Common myeloid progenitor, CD34-positive (primary cell): Measurements from ENCODE around the gene BPIFB4.
"Not testable (repeated sequence)": the region's sequence is repeated elsewhere in the genome, so short reads cannot be mapped to it uniquely, and the experiment has no call there.

Source experiments
- CTCF ChIA-PET: fragments of 350-600 bp; sonication (Branson Sonifier 250); formaldehyde crosslinking; loops from one replicate; lab custom pipeline; 2021; ENCODE audit warnings: antibody characterized with exemption; lab: Charles Lee
- POLR2A ChIA-PET: fragments of 350-600 bp; sonication (Branson Sonifier 250); formaldehyde crosslinking; loops from one replicate; lab custom pipeline; 2021; ENCODE audit warnings: antibody characterized with exemption; lab: Charles Lee
- DNase-seq, 3 donors: peaks; one replicate each; pipeline versions ENCODE4 v3.0.0 to v3.0.0-alpha.2; 2013
- H3K27ac ChIP-seq, 2 experiments: 1 replicate in 1 of 2; 2 replicates in 1 of 2; pipeline ENCODE4 v1.7.0; 2013; ENCODE audit warnings: inconsistent platforms in 2 of 2, low read length in 2 of 2, mild to moderate bottlenecking in 2 of 2, low read depth in 1 of 2, moderate library complexity in 1 of 2; ENCODE audit not compliant: severe bottlenecking in 2 of 2, insufficient read depth in 1 of 2, poor library complexity in 1 of 2
- H3K27me3 ChIP-seq, 5 experiments: replicated peaks in 2 of 5; 1 replicate in 3 of 5; 2 replicates in 2 of 5; pipeline versions ENCODE4 v1.6.1 to v1.7.0; 2013; ENCODE audit warnings: low read length in 4 of 5, mild to moderate bottlenecking in 2 of 5, moderate library complexity in 2 of 5, inconsistent platforms in 1 of 5; ENCODE audit not compliant: insufficient read depth in 5 of 5, control insufficient read depth in 4 of 5
- H3K36me3 ChIP-seq, 4 experiments: 1 replicate in 2 of 4; 2 replicates in 2 of 4; pipeline versions ENCODE4 v1.6.1 to v1.7.0; 2013; ENCODE audit warnings: low read length in 3 of 4, control low read depth in 1 of 4, mild to moderate bottlenecking in 1 of 4; ENCODE audit not compliant: control insufficient read depth in 4 of 4, insufficient read depth in 4 of 4
- H3K4me1 ChIP-seq, 4 experiments: 1 replicate in 3 of 4; 2 replicates in 1 of 4; pipeline versions ENCODE4 v1.6.1 to v1.7.1; 2013; ENCODE audit warnings: low read length in 3 of 4, mild to moderate bottlenecking in 3 of 4, control low read depth in 1 of 4, inconsistent platforms in 1 of 4, moderate library complexity in 1 of 4; ENCODE audit not compliant: control insufficient read depth in 4 of 4, insufficient read depth in 4 of 4; ENCODE audit errors: control extremely low read depth in 1 of 4
- H3K4me3 ChIP-seq, 7 experiments: 1 replicate in 4 of 7; 2 replicates in 3 of 7; pipeline versions ENCODE4 v1.5.1 to v1.7.0; 2013; ENCODE audit warnings: mild to moderate bottlenecking in 7 of 7, low read length in 6 of 7, moderate library complexity in 6 of 7, inconsistent platforms in 2 of 7, low read depth in 2 of 7, control low read depth in 1 of 7; ENCODE audit not compliant: insufficient read depth in 4 of 7, control insufficient read depth in 1 of 7; ENCODE audit errors: extremely low read depth in 1 of 7
- H3K9me3 ChIP-seq, 5 experiments: 1 replicate in 4 of 5; 2 replicates in 1 of 5; pipeline versions ENCODE4 v1.6.1 to v1.7.1; 2013; ENCODE audit warnings: low read length in 4 of 5, mild to moderate bottlenecking in 2 of 5, inconsistent platforms in 1 of 5, low read depth in 1 of 5, moderate library complexity in 1 of 5; ENCODE audit not compliant: control insufficient read depth in 4 of 5, insufficient read depth in 2 of 5; ENCODE audit errors: control extremely low read depth in 1 of 5
- WGBS: methylation state at CpG from one replicate; pipeline ENCODE4 v1.1.5; 2013; ENCODE audit not compliant: insufficient coverage; 5-methylcytosine and 5-hydroxymethylcytosine counted together

Gene BPIFB4

DNA sequence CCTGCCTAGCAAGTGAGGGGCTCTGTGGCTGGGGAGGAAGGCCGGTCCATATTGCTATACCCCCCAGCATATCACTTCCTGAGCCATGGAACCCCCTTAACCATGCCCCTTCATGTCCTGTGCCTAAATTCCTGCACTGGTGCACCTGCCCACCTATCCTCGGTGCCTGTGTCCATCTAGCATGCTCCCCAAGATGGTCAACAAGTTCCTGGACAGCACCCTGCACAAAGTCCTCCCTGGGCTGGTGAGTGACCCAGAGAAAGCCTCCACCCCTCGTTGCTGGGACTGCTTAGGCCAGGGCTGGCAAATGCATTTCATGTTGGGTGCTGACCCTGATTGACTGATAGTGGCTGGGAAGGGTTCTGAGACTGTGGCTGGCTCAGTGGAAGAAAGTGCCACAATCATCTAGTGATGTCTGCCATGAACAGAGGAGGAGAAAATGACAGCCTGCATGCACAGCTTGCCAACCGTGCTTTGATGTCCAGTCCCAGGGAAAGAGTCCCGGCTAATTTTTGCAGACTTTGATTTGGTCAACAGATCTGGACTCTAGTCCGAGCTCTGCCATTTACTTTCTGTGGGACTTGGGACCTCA lies 44.4 kb upstream of the BPIFB4 start:
- Histone ChIP-seq H3K36me3 (no peaks in the 10 kb centered on the region), H3K27me3 (peaks cover 0 to 2% (median 0%) of the 10 kb centered on the region in 5 experiments), H3K9me3 (peaks cover 0 to 6% (median 0%) of the 10 kb centered on the region in 5 experiments), H3K27ac (no peak overlapping the region), H3K4me1 (no peaks in the 10 kb centered on the region), H3K4me3 (no peak overlapping the region)
- DNase-seq: no peak
- WGBS: 93% methylated on average over 6 of the region's 6 CpGs
- ChIA-PET POLR2A (no interaction called here), CTCF (no interaction called here)

DNA sequence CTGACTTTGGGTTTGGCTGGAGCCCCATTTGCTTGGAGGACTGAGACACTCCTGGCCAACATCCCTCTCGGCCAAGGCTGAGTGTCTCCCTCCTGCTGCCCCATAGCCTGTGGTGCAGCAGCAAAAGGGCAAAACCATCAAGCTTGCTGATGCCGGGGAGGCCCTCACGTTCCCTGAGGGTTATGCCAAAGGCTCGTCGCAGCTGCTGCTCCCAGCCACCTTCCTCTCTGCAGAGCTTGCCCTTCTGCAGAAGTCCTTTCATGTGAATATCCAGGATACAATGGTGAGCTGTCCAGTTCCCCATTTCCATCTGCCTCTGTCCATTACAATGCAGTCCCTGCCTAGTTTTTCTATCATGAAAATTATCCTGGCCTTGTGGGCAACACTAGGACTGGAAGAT lies 42.0 kb upstream of the BPIFB4 start:
- WGBS: 70% methylated on average over 2 of the region's 5 CpGs
- no peak overlapping the region for H3K27ac ChIP-seq
- peaks cover 0 to 6% (median 0%) of the 10 kb centered on the region in 5 experiments for H3K9me3 ChIP-seq
- no peaks in the 10 kb centered on the region for H3K4me1 ChIP-seq
- POLR2A ChIA-PET: no interaction called here
- H3K36me3 ChIP-seq: no peaks in the 10 kb centered on the region
- H3K4me3 ChIP-seq: no peak overlapping the region
- CTCF ChIA-PET: no interaction called here
- DNase-seq: no peak
- H3K27me3 ChIP-seq: peaks cover 0 to 2% (median 0%) of the 10 kb centered on the region in 5 experiments

DNA sequence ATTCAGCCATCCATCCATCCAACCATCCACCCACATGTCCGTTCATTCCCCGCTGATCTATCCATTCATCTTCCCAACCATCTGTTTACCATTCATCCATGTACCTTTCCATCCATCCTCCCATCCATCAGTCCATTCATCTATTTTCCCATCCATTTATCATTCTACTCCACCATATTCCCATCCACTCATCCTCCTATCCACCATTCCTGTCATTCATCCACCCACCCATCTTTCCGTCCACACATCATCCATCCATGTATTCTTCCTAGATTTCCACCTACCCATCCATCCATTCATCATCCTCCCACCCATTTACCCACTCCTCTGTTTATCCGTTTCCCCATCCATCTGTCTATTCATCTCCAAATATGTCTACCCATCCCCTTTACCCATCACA lies 41.2 kb upstream of the BPIFB4 start:
- Histone ChIP-seq H3K9me3 (peaks cover 0 to 4% (median 0%) of the 10 kb centered on the region in 5 experiments), H3K4me3 (no peak overlapping the region), H3K4me1 (no peaks in the 10 kb centered on the region), H3K36me3 (no peaks in the 10 kb centered on the region), H3K27ac (no peak overlapping the region), H3K27me3 (peaks cover 0 to 2% (median 0%) of the 10 kb centered on the region in 5 experiments)
- DNase-seq: no peak
- WGBS: 97% methylated on average over 3 of the region's 4 CpGs
- POLR2A ChIA-PET: no interaction called here
- CTCF ChIA-PET: no interaction called here

DNA sequence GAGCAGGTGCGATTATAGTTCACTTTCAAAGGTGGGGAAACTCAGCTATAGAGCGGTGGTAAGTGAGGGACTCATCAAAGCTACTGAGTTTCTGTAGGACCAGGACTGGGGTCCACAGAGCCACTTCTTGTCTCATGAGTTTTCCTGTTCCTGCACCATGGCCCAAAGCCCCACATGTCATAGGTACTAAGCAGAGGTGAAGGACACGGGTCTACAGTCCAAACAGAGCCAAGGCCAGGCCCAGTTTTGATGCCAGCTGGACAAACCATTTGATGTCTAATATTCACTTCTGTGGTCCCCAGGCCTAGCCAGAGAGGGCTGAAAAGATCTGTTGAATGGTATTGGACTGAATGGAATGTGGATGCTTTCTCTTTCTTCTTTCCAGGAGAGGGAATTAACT lies 37.0 kb upstream of the BPIFB4 start:
- no peaks in the 10 kb centered on the region for H3K4me1 ChIP-seq
- POLR2A ChIA-PET: no interaction called here
- DNase-seq: no peak
- no peaks in the 10 kb centered on the region for H3K27me3 ChIP-seq
- CTCF ChIA-PET: no interaction called here
- no peak overlapping the region for H3K4me3 ChIP-seq
- no peaks in the 10 kb centered on the region for H3K36me3 ChIP-seq
- WGBS: 100% methylated on average over 3 of the region's 3 CpGs
- peaks cover 0 to 16% (median 6%) of the 10 kb centered on the region in 5 experiments for H3K9me3 ChIP-seq
- no peak overlapping the region for H3K27ac ChIP-seq

- POLR2A ChIA-PET: no interaction called here
- no peak for DNase-seq
- Histone ChIP-seq H3K27ac (no peak overlapping the region), H3K4me3 (no peak overlapping the region), H3K27me3 (no peaks in the 10 kb centered on the region), H3K36me3 (no peaks in the 10 kb centered on the region), H3K4me1 (no peaks in the 10 kb centered on the region), H3K9me3 (peaks cover 0 to 17% (median 9%) of the 10 kb centered on the region in 5 experiments)
- WGBS: 80% methylated on average over 1 of the region's 2 CpGs
- CTCF ChIA-PET: no interaction called here
These were observed 36.3 kb upstream of the BPIFB4 start for GRCh38 chr20:33042983-33043730.

DNA sequence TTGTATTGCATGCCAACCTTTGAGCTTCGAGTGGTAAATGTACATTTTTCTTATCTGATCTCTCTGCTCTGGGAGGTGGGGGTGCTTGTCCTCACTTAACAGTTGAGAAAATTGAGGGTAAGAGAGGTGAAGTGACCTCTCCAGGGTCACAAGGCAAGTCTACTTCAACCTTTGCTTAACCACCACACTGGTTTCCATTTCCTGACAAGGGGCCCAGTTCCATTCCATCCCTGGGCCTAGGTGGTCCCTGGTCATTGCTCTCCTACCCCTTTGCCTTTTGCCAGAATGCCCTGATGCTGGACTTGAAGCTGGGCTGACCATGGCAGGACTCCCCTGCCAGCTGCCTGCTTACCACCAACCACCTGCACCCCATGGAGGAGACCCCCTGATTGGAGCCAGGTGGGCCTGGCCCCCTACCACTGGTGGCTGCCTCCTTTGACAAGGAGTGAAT lies 35.7 kb upstream of the BPIFB4 start:
- POLR2A ChIA-PET: no interaction called here
- CTCF ChIA-PET: interaction anchor here (1.1 kb wide), 1 partner anchor 33 kb away, joined by 3 read pairs; no protein-coding TSS in a partner anchor

GRCh38 chr20:33045129-33045721 lies 34.2 kb upstream of the BPIFB4 start:
- CTCF ChIA-PET: interaction anchor here (1.2 kb wide), 1 partner anchor 13 kb away, joined by 3 read pairs; no protein-coding TSS in a partner anchor
- H3K27ac ChIP-seq, POLR2A ChIA-PET, H3K4me3 ChIP-seq, H3K27me3 ChIP-seq, H3K4me1 ChIP-seq, H3K36me3 ChIP-seq: not testable (repeated sequence)
- H3K9me3 ChIP-seq: peaks cover 0 to 17% (median 9%) of the 10 kb centered on the region in 5 experiments
- DNase-seq: peak in 1 of 3 donors; percentile 6
- 93% methylated on average over 11 of the region's 15 CpGs for WGBS

More for the DNA sequence above, 35.7 kb upstream of the BPIFB4 start:
- no peak overlapping the region for H3K27ac ChIP-seq
- DNase-seq: no peak
- H3K36me3 ChIP-seq: no peaks in the 10 kb centered on the region
- no peaks in the 10 kb centered on the region for H3K4me1 ChIP-seq
- WGBS: no CpG with 5 or more reads among the region's 1 CpG
- H3K27me3 ChIP-seq: no peaks in the 10 kb centered on the region
- peaks cover 0 to 17% (median 9%) of the 10 kb centered on the region in 5 experiments for H3K9me3 ChIP-seq
- no peak overlapping the region for H3K4me3 ChIP-seq
